SH-SY5Y (cell line): ENCODE results near the gene MESD.

Experiments
- GATA2 ChIP-seq: IDR thresholded peaks from 2 replicates; pipeline ENCODE4 v1.6.1; 2011; ENCODE audit warnings: mild to moderate bottlenecking, low read depth, low read length
- GATA3 ChIP-seq: IDR thresholded peaks from 2 replicates; pipeline ENCODE4 v1.6.1; 2011; ENCODE audit warnings: low read depth, mild to moderate bottlenecking, low read length, moderate library complexity

- no peak for TF ChIP-seq GATA3
- no peak for TF ChIP-seq GATA2
Observed at GRCh38 chr15:81000144-81000623, 10.6 kb upstream of the MESD start.
